Heart left ventricle (tissue), 16 donors: Measurements from ENCODE around the gene CASK. TPM values are rescaled to one million over a fixed set of nuclear protein-coding genes. Genes with fewer than 3 reads are reported as not detected.

Source experiments
- ATAC-seq, 4 donors: fragments of 200-7000 bp; cut with Tn5 transposase; one replicate each; pipeline ENCODE4 v1.9.1; 2020 to 2022; ENCODE audit warnings: moderate library complexity in 4 of 4, mild to moderate bottlenecking in 3 of 4, moderate number of reproducible peaks in 1 of 4
- DNase-seq, 5 donors: peaks; one replicate each; pipeline ENCODE4 v3.0.0-alpha.2; 2020
- H3K27ac ChIP-seq, 12 donors: fragments of 200-600 bp; sonication (generic) in 4 of 12; one replicate each; pipeline versions ENCODE4 v1.5.0 to v1.8.0; 2016 to 2022; ENCODE audit warnings: mild to moderate bottlenecking in 2 of 12
- H3K27me3 ChIP-seq, 9 donors: fragments of 200-600 bp; sonication (generic) in 2 of 9; one replicate each; pipeline versions ENCODE4 v1.5.1 to v1.8.0; 2016 to 2022; ENCODE audit warnings: mild to moderate bottlenecking in 3 of 9
- H3K36me3 ChIP-seq, 9 donors: fragments of 200-600 bp; sonication (generic) in 2 of 9; one replicate each; pipeline versions ENCODE4 v1.5.0 to v1.8.0; 2018 to 2022; ENCODE audit warnings: mild to moderate bottlenecking in 2 of 9
- H3K4me1 ChIP-seq, 12 donors: fragments of 200-600 bp; sonication (generic) in 4 of 12; one replicate each; pipeline versions ENCODE4 v1.5.0 to v1.8.0; 2016 to 2022; ENCODE audit warnings: mild to moderate bottlenecking in 3 of 12
- H3K4me3 ChIP-seq, 12 donors: fragments of 200-600 bp; sonication (generic) in 4 of 12; one replicate each; pipeline versions ENCODE4 v1.5.0 to v1.8.0; 2017 to 2022; ENCODE audit warnings: mild to moderate bottlenecking in 9 of 12, moderate library complexity in 4 of 12
- H3K9me3 ChIP-seq, 12 donors: fragments of 200-600 bp; sonication (generic) in 4 of 12; one replicate each; pipeline versions ENCODE4 v1.5.0 to v1.8.0; 2016 to 2022; ENCODE audit warnings: mild to moderate bottlenecking in 1 of 12
- POLR2A ChIP-seq, 2 donors: fragments of 450-650 bp; IDR thresholded peaks; one replicate each; pipeline ENCODE4 v1.6.1; 2017; ENCODE audit warnings: antibody characterized with exemption in 2 of 2, mild to moderate bottlenecking in 2 of 2, moderate library complexity in 2 of 2
- WGBS, 4 donors: extraction: QIAGEN DNeasy Blood & Tissue Kit in 2 of 4; methylation state at CpG; one replicate each; pipeline versions ENCODE4 v1.1.5 to v1.1.7; 2013 to 2018; 5-methylcytosine and 5-hydroxymethylcytosine counted together
- intact Hi-C, 10 donors: fragments of 100-400 bp; cut with DNase I; formaldehyde crosslinking; loops; one replicate each; pipeline versions ENCODE4 v1.11.1 to v1.14.2; 2022
- polyA plus RNA-seq, 2 donors: library from polyadenylated mRNA; stranded (reverse); fragments of 200-250 nt; gene quantifications; one replicate each; pipeline ENCODE4 v1.2.3, GENCODE V29; 2013
- total RNA-seq, 9 donors: library from RNA; depleted of rRNA in 2 of 9; stranded (reverse); fragments of >200 nt in 2 of 9; fragmentation: NEBNext Ultra II Directional in 3 of 9; extraction: Animal tissue kit (Norgen Biotek cat#: 25700) in 3 of 9; gene quantifications; one replicate each; pipeline versions ENCODE4 v1.1.0 to v1.2.4, GENCODE V29; 2016 to 2023
- TF ChIP-seq, protein P1 (sequence below), 12 donors: fragments of 200-600 bp; sonication (generic) in 4 of 12; IDR thresholded peaks; one replicate each; pipeline versions ENCODE4 v1.5.0 to v1.8.0; 2018 to 2022; ENCODE audit warnings: antibody characterized with exemption in 12 of 12, mild to moderate bottlenecking in 5 of 12
- donor health status: ischemic (EF 13 %, LVEDD 7.1; RV severe dilation, severe dysfunction).
- donor health status: healthy with polysubstance abuse.
- donor health status: DM: no; HTN: yes; CAD: no.
- donor health status: DM: no; HTN: no; CAD: no.
- donor health status: ischemic (EF 25% LVEDD 6.9; RV normal size, moderate dysfunction).
- donor health status: ischemic (EF 25% LVEDD 5.7; RV mildly dilated, moderate dysfunction).
- donor health status: healthy.
- donor health status: DM: yes; HTN: yes; CAD: no.
- donor health status: ischemic (EF 35%, LVEDD 5.7; RV mildly dilated, moderate dysfunction).
- donor health status: nonischemic (EF 11% LVEDD 7.7; RV severe dilation, severe dysfunction).
- donor health status: DM: yes; HTN: yes; CAD: no.
- donor health status: PGD.
- donor health status: ischemic (EF 29% LVEDD 5.4; RV normal size, mild dysfunction).
- donor health status: nonischemic (EF 23%, LVEDD 6.1; RV moderate dilation, normal function).

CASK gene
- total and polyA plus RNA-seq, 11 donors = 2.9 to 25.6 (median 13.6) TPM

DNA sequence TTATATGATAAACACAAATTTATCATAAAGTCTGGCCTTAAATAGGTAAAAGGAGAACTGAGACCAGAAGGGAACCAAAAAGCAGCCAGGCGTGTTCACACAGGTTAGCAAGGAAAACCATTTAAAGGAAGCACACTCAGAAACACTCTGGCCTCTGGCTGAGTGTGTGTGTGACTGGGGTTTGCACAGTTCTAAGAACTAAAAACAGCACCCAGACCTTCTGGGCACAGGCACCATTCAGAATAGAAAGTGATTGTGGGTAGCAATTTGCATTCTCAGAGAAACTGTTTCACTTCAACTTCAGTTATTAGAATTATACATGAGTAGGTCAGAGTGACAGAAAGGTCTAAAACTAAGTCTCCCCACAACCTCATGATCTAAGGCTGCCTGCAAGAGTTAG, 189.4 kb downstream of the CASK start:
- ATAC-seq (peak in 1 of 4 donors; percentile 55), DNase-seq (no peak)
- no peaks in the 10 kb centered on the region for H3K9me3 ChIP-seq
- H3K27me3 ChIP-seq = peaks cover 0 to 5% (median 0%) of the 10 kb centered on the region in 9 donors
- no peak for TF ChIP-seq POLR2A (IDR thresholded peaks at IDR 0.05)
- TF ChIP-seq, protein P1, sequence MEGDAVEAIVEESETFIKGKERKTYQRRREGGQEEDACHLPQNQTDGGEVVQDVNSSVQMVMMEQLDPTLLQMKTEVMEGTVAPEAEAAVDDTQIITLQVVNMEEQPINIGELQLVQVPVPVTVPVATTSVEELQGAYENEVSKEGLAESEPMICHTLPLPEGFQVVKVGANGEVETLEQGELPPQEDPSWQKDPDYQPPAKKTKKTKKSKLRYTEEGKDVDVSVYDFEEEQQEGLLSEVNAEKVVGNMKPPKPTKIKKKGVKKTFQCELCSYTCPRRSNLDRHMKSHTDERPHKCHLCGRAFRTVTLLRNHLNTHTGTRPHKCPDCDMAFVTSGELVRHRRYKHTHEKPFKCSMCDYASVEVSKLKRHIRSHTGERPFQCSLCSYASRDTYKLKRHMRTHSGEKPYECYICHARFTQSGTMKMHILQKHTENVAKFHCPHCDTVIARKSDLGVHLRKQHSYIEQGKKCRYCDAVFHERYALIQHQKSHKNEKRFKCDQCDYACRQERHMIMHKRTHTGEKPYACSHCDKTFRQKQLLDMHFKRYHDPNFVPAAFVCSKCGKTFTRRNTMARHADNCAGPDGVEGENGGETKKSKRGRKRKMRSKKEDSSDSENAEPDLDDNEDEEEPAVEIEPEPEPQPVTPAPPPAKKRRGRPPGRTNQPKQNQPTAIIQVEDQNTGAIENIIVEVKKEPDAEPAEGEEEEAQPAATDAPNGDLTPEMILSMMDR (IDR thresholded peaks at IDR 0.05) = no peak
- H3K36me3 ChIP-seq = no peaks in the 10 kb centered on the region
- intact Hi-C loops = loop anchor here in 1 of 10 donors (10.0 kb wide), 1 partner anchor 179 kb away; no protein-coding TSS in a partner anchor
- no peak overlapping the region for H3K4me3 ChIP-seq
- 46 to 83% (median 72%) methylated on average over 1 of the region's 1 CpG for WGBS, 4 donors
- H3K4me1 ChIP-seq = peaks cover 0 to 13% (median 0%) of the 10 kb centered on the region in 12 donors
- H3K27ac ChIP-seq = peak overlapping the region in 1 of 12 donors; percentile 24

DNA sequence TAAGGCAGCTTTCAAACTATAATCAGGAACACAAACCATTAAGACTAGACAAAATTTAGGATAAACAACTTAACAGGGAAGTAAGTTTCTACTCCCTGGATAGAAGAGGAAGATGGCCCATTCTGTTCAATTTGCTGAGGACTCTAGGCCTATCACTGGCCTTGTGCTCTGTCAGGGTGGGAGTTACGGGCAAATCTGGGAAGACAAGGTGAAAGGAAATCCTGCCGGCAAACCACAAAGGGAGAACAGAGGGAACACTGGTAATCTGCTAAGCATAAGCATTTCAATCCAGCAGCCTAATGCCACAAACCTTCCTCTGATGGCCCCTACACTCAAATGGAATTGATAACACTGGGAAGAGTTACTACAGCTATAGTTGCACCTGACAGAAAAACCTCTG, 191.1 kb downstream of the CASK start:
- Histone ChIP-seq H3K9me3 (no peaks in the 10 kb centered on the region), H3K27ac (no peak overlapping the region), H3K27me3 (peaks cover 0 to 5% (median 0%) of the 10 kb centered on the region in 9 donors), H3K36me3 (no peaks in the 10 kb centered on the region), H3K4me3 (no peak overlapping the region), H3K4me1 (peaks cover 0 to 13% (median 0%) of the 10 kb centered on the region in 12 donors)
- ATAC-seq = no peak
- no peak for TF ChIP-seq POLR2A (IDR thresholded peaks at IDR 0.05)
- TF ChIP-seq, protein P1 (IDR thresholded peaks at IDR 0.05) = no peak
- intact Hi-C loops = loop anchor here in 1 of 10 donors (10.0 kb wide), 1 partner anchor 177 kb away; no protein-coding TSS in a partner anchor
- 77 to 83% (median 79%) methylated on average over 2 of the region's 2 CpGs for WGBS, 4 donors
- no peak for DNase-seq

DNA sequence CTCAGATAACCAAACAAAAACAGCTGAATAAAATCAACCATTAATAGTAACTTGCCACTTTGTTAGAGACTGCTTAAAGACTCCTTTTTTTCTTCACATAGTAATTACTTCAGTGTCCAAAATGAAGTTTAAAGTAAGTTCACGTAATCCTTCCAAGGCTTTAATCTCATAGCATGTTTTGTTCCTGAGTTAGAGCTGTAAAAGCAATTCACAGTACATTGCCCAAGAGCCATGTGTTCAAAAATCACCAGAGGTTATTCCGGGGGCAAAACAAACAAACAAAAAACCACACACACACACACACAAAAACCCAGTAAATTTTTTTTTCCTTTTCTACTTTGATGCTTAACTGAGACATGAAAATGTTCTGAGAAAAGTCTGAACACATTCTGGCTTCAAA, 193.3 kb downstream of the CASK start:
- DNase-seq (no peak), ATAC-seq (no peak)
- 63 to 79% (median 72%) methylated on average over 2 of the region's 2 CpGs for WGBS, 4 donors
- Histone ChIP-seq H3K27ac (no peak overlapping the region), H3K27me3 (peaks cover 0 to 9% (median 0%) of the 10 kb centered on the region in 9 donors), H3K4me1 (peaks cover 0 to 13% (median 0%) of the 10 kb centered on the region in 12 donors), H3K4me3 (no peak overlapping the region), H3K36me3 (no peaks in the 10 kb centered on the region), H3K9me3 (no peaks in the 10 kb centered on the region)
- intact Hi-C loops = loop anchor here in 1 of 10 donors (10.0 kb wide), 1 partner anchor 175 kb away; no protein-coding TSS in a partner anchor
- TF ChIP-seq POLR2A (IDR thresholded peaks at IDR 0.05) = no peak
- TF ChIP-seq, protein P1 (IDR thresholded peaks at IDR 0.05) = no peak

DNA sequence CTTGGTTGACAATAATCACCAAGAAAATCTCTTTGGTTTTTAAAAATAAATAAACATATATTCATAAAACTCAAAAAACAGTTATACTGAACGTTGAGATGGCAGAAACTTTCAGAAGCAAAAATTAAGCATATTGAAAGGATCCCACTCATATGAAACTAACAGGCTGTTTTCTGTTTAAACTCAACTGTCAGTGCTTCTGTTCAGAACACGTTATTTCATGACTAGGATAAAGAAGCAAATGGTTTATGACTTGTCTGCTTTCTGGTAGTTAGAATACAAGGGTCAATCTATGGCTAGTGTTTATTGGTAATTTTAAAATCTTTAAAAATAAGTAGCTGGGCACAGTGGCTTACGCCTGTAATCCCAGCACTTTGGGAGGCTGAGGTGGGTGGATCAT, 195.2 kb downstream of the CASK start:
- TF ChIP-seq, protein P1 (IDR thresholded peaks at IDR 0.05) = no peak
- no peak for TF ChIP-seq POLR2A (IDR thresholded peaks at IDR 0.05)
- WGBS, 4 donors = 64 to 97% (median 79%) methylated on average over 3 of the region's 3 CpGs
- no peak overlapping the region for H3K27ac ChIP-seq
- peaks cover 0 to 10% (median 0%) of the 10 kb centered on the region in 12 donors for H3K4me1 ChIP-seq
- no peaks in the 10 kb centered on the region for H3K36me3 ChIP-seq
- peaks cover 0 to 14% (median 0%) of the 10 kb centered on the region in 9 donors for H3K27me3 ChIP-seq
- DNase-seq (no peak), ATAC-seq (no peak)
- H3K4me3 ChIP-seq = no peak overlapping the region
- H3K9me3 ChIP-seq = no peaks in the 10 kb centered on the region
- intact Hi-C loops = no loop called here
